Activated CD4-positive, alpha-beta T cell treated with anti-CD3 and anti-CD28 coated beads, Interleukin-2, amount 50 U/mL, for 16 hours (primary cell): ENCODE results near the gene PCDH15.

ENCODE experiments used
- DNase-seq: peaks from one replicate; pipeline ENCODE4 v3.0.0-alpha.2; 2020

The PCDH15 gene

GRCh38 chr10:54702583-54703485 is 98.2 kb downstream of the PCDH15 start:
- no peak for DNase-seq

GRCh38 chr10:54691331-54691730 is 109.7 kb downstream of the PCDH15 start:
- DNase-seq, result no peak

- no peak for DNase-seq
Observed at GRCh38 chr10:54682554-54682953, 118.5 kb downstream of the PCDH15 start.

- DNase-seq, result no peak
Observed at GRCh38 chr10:54681136-54681535, 119.9 kb downstream of the PCDH15 start.

- no peak for DNase-seq
Observed at GRCh38 chr10:54667136-54667535, 133.9 kb downstream of the PCDH15 start.

- no peak for DNase-seq
Observed at GRCh38 chr10:54666192-54666591, 134.8 kb downstream of the PCDH15 start.

GRCh38 chr10:54665095-54665494 is 135.9 kb downstream of the PCDH15 start:
- DNase-seq, result no peak

GRCh38 chr10:54660397-54660796 is 140.6 kb downstream of the PCDH15 start:
- no peak for DNase-seq

- DNase-seq, result no peak
Observed at GRCh38 chr10:54656643-54657042, 144.4 kb downstream of the PCDH15 start.

- no peak for DNase-seq
Observed at GRCh38 chr10:54653518-54653917, 147.5 kb downstream of the PCDH15 start.

GRCh38 chr10:54650547-54650946 is 150.5 kb downstream of the PCDH15 start:
- no peak for DNase-seq

- DNase-seq, result no peak
Observed at GRCh38 chr10:54622017-54622416, 179.0 kb downstream of the PCDH15 start.

- no peak for DNase-seq
Observed at GRCh38 chr10:54620352-54620751, 180.7 kb downstream of the PCDH15 start.

GRCh38 chr10:54614072-54614471 is 187.0 kb downstream of the PCDH15 start:
- DNase-seq, result no peak

- DNase-seq, result no peak
Observed at GRCh38 chr10:54613162-54613561, 187.9 kb downstream of the PCDH15 start.

- no peak for DNase-seq
Observed at GRCh38 chr10:54609423-54609822, 191.6 kb downstream of the PCDH15 start.

GRCh38 chr10:54607983-54608382 is 193.0 kb downstream of the PCDH15 start:
- DNase-seq, result no peak

- DNase-seq, result no peak
Observed at GRCh38 chr10:54594289-54594688, 206.7 kb downstream of the PCDH15 start.

GRCh38 chr10:54587971-54588370 is 213.1 kb downstream of the PCDH15 start:
- no peak for DNase-seq

- DNase-seq, result no peak
Observed at GRCh38 chr10:54585572-54585971, 215.5 kb downstream of the PCDH15 start.

- DNase-seq, result no peak
Observed at GRCh38 chr10:54577682-54578081, 223.3 kb downstream of the PCDH15 start.

GRCh38 chr10:54576541-54576940 is 224.5 kb downstream of the PCDH15 start:
- DNase-seq, result no peak

- no peak for DNase-seq
Observed at GRCh38 chr10:54559498-54559897, 241.5 kb downstream of the PCDH15 start.

GRCh38 chr10:54554028-54554427 is 247.0 kb downstream of the PCDH15 start:
- no peak for DNase-seq

GRCh38 chr10:54550016-54550415 is 251.0 kb downstream of the PCDH15 start:
- no peak for DNase-seq
